WTC11 (cell line): ENCODE data around the gene LENEP. TPM values are rescaled to one million over a fixed set of nuclear protein-coding genes. Genes with fewer than 3 reads are reported as not detected.

Experiments used
- ATAC-seq: fragments of 200-7000 bp; cut with Tn5 transposase; 2 replicates; pipeline ENCODE4 v1.10.0; 2021; ENCODE audit warnings: mild to moderate bottlenecking, moderate library complexity
- CTCF ChIA-PET: fragments of 300-600 bp; sonication (Branson Sonifier 250); formaldehyde crosslinking; loops from one replicate; lab custom pipeline; 2021; ENCODE audit warnings: antibody characterized with exemption; lab: Charles Lee
- POLR2A ChIA-PET: fragments of 350-600 bp; sonication (Branson Sonifier 250); formaldehyde crosslinking; loops from one replicate; lab custom pipeline; 2021; ENCODE audit warnings: antibody characterized with exemption; lab: Charles Lee
- DNase-seq: peaks from one replicate; pipeline ENCODE4 v3.0.0; 2021; ENCODE audit warnings: low spot score
- H3K27ac Mint-ChIP-seq: 2 replicates; pipeline ENCODE4 v1.8.0; 2021; ENCODE audit warnings: mixed read lengths
- H3K27me3 Mint-ChIP-seq: 2 replicates; pipeline ENCODE4 v1.8.0; 2021; ENCODE audit warnings: low read depth, mild to moderate bottlenecking, moderate library complexity, mixed read lengths
- H3K36me3 Mint-ChIP-seq: 2 replicates; pipeline ENCODE4 v1.8.0; 2021; ENCODE audit warnings: mixed read lengths
- H3K4me1 Mint-ChIP-seq: 2 replicates; pipeline ENCODE4 v1.8.0; 2022; ENCODE audit warnings: mixed read lengths
- H3K4me3 Mint-ChIP-seq: 2 replicates; pipeline ENCODE4 v1.8.0; 2021; ENCODE audit warnings: mild to moderate bottlenecking, moderate library complexity, mixed read lengths
- H3K9me3 Mint-ChIP-seq: 2 replicates; pipeline ENCODE4 v1.8.0; 2021; ENCODE audit warnings: mixed read lengths
- CBFB ChIP-seq: sonication (generic); formaldehyde crosslinking; IDR thresholded peaks from 2 replicates; pipeline ENCODE4 v1.8.1; 2022; ENCODE audit warnings: mild to moderate bottlenecking, low read depth, missing genetic modification reagents
- ESRRA ChIP-seq: sonication (generic); formaldehyde crosslinking; IDR thresholded peaks from 2 replicates; pipeline ENCODE4 v1.8.1; 2022; ENCODE audit warnings: mild to moderate bottlenecking, missing genetic modification reagents, borderline replicate concordance
- ETV6 ChIP-seq: sonication (generic); formaldehyde crosslinking; IDR thresholded peaks from 2 replicates; pipeline ENCODE4 v1.8.1; 2022; ENCODE audit warnings: mild to moderate bottlenecking, missing genetic modification reagents
- FOXJ3 ChIP-seq: sonication (generic); formaldehyde crosslinking; IDR thresholded peaks from 2 replicates; pipeline ENCODE4 v1.9.0; 2021; ENCODE audit warnings: missing genetic modification reagents, mild to moderate bottlenecking, borderline replicate concordance
- FOXP4 ChIP-seq: sonication (generic); formaldehyde crosslinking; IDR thresholded peaks from 2 replicates; pipeline ENCODE4 v1.8.0; 2022; ENCODE audit warnings: mild to moderate bottlenecking, missing genetic modification reagents
- GTF2I ChIP-seq: fragments of 250-450 bp; sonication (Bioruptor Pico); conservative IDR thresholded peaks from 2 replicates; pipeline ENCODE4 v1.4.0; 2021; ENCODE audit warnings: mild to moderate bottlenecking
- JAZF1 ChIP-seq: fragments of 250-450 bp; sonication (Bioruptor Pico); IDR thresholded peaks from 2 replicates; pipeline ENCODE4 v1.9.0; 2021; ENCODE audit warnings: moderate library complexity, mild to moderate bottlenecking, inconsistent platforms
- MLX ChIP-seq: sonication (generic); formaldehyde crosslinking; IDR thresholded peaks from 2 replicates; pipeline ENCODE4 v1.8.1; 2023; ENCODE audit warnings: mild to moderate bottlenecking, missing genetic modification reagents, moderate library complexity
- MYBL2 ChIP-seq: sonication (generic); formaldehyde crosslinking; IDR thresholded peaks from 2 replicates; pipeline ENCODE4 v1.8.1; 2023; ENCODE audit warnings: mild to moderate bottlenecking, moderate library complexity, missing genetic modification reagents
- NR2C2 ChIP-seq: sonication (generic); formaldehyde crosslinking; IDR thresholded peaks from 2 replicates; pipeline ENCODE4 v1.8.0; 2022; ENCODE audit warnings: mild to moderate bottlenecking, missing genetic modification reagents
- OVOL2 ChIP-seq: fragments of 250-450 bp; sonication (Bioruptor Pico); IDR thresholded peaks from 2 replicates; pipeline ENCODE4 v1.9.0; 2021; ENCODE audit warnings: mild to moderate bottlenecking, borderline replicate concordance
- PREB ChIP-seq: sonication (generic); formaldehyde crosslinking; IDR thresholded peaks from 2 replicates; pipeline ENCODE4 v1.8.1; 2022; ENCODE audit warnings: mild to moderate bottlenecking, missing genetic modification reagents, moderate library complexity, borderline replicate concordance
- PRRX2 ChIP-seq: fragments of 250-450 bp; sonication (Bioruptor Pico); IDR thresholded peaks from 2 replicates; pipeline ENCODE4 v1.8.0; 2021; ENCODE audit warnings: mild to moderate bottlenecking
- TCF7 ChIP-seq: sonication (generic); formaldehyde crosslinking; IDR thresholded peaks from 2 replicates; pipeline ENCODE4 v1.8.0; 2022; ENCODE audit warnings: mild to moderate bottlenecking, low read depth, missing genetic modification reagents, moderate library complexity
- USF1 ChIP-seq: sonication (generic); formaldehyde crosslinking; IDR thresholded peaks from 2 replicates; pipeline ENCODE4 v1.8.0; 2022; ENCODE audit warnings: mild to moderate bottlenecking, missing genetic modification reagents
- ZBTB43 ChIP-seq: sonication (generic); formaldehyde crosslinking; IDR thresholded peaks from 2 replicates; pipeline ENCODE4 v1.8.1; 2023; ENCODE audit warnings: mild to moderate bottlenecking, missing genetic modification reagents
- ZMAT4 ChIP-seq: fragments of 250-450 bp; sonication (Bioruptor Pico); IDR thresholded peaks from 2 replicates; pipeline ENCODE4 v1.9.0; 2021; ENCODE audit warnings: mild to moderate bottlenecking
- ZNF121 ChIP-seq: sonication (generic); formaldehyde crosslinking; IDR thresholded peaks from 2 replicates; pipeline ENCODE4 v1.8.0; 2023; ENCODE audit warnings: missing genetic modification reagents
- ZNF281 ChIP-seq: sonication (generic); formaldehyde crosslinking; IDR thresholded peaks from 2 replicates; pipeline ENCODE4 v1.8.0; 2023; ENCODE audit warnings: mild to moderate bottlenecking, missing genetic modification reagents
- ZNF396 ChIP-seq: fragments of 250-450 bp; sonication (Bioruptor Pico); IDR thresholded peaks from 2 replicates; pipeline ENCODE4 v1.8.0; 2021; ENCODE audit warnings: mild to moderate bottlenecking, moderate library complexity, borderline replicate concordance
- ZNF671 ChIP-seq: fragments of 250-450 bp; sonication (Bioruptor Pico); IDR thresholded peaks from 2 replicates; pipeline ENCODE4 v1.8.0; 2021; ENCODE audit warnings: mild to moderate bottlenecking
- total RNA-seq: library from RNA; stranded (reverse); gene quantifications from 3 replicates; pipeline ENCODE4 v1.2.3, GENCODE V29; 2021

LENEP gene
- total RNA-seq, 1 experiment from 2014 or later: 1.2 TPM

- ATAC-seq (no peak), DNase-seq (no peak)
- Mint-ChIP-seq H3K4me1 (peaks cover 14% of the 10 kb centered on the region), H3K36me3 (no peaks in the 10 kb centered on the region), H3K4me3 (no peak overlapping the region), H3K9me3 (no peaks in the 10 kb centered on the region), H3K27ac (no peak overlapping the region), H3K27me3 (no peaks in the 10 kb centered on the region)
- TF ChIP-seq ZNF281 (no peak), FOXP4 (no peak), ZNF671 (CRISPR knock-in tag) (no peak), ESRRA (no peak), MLX (no peak), MYBL2 (no peak), GTF2I (CRISPR knock-in tag) (no peak), ZMAT4 (CRISPR knock-in tag) (no peak), USF1 (CRISPR knock-in tag) (no peak)
- CTCF ChIA-PET: interaction anchor here (1.2 kb wide), 1 partner anchor 46 kb away, joined by 3 read pairs; the partner anchor contains the start of gene LENEP
- POLR2A ChIA-PET: no interaction called here
Measured at GRCh38 chr1:154948079-154948478, 45.3 kb upstream of the LENEP start.

GRCh38 chr1:154951901-154952657, 41.3 kb upstream of the LENEP start:
- ChIA-PET CTCF (interaction anchor here (0.7 to 2.3 kb wide), 3 partner anchors 41 to 93 kb away, joined by 3 to 7 read pairs (median 4); partner anchors contain the start of gene LENEP), POLR2A (interaction anchor here (0.6 to 1.4 kb wide), 2 partner anchors 19 to 143 kb away, joined by 3 to 5 read pairs; partner anchors contain the start of gene SHC1)
- TF ChIP-seq FOXJ3 (CRISPR knock-in tag): no peak
- TF ChIP-seq ZNF396: no peak
- no peak for TF ChIP-seq ZNF121 (CRISPR knock-in tag)
- TF ChIP-seq NR2C2 (CRISPR knock-in tag): no peak
- TF ChIP-seq PREB: no peak
- no peak for TF ChIP-seq PRRX2 (CRISPR knock-in tag)
- TF ChIP-seq CBFB (CRISPR knock-in tag): no peak
- TF ChIP-seq ETV6 (CRISPR knock-in tag): no peak
- no peak for TF ChIP-seq JAZF1 (CRISPR knock-in tag)
- TF ChIP-seq TCF7 (CRISPR knock-in tag): no peak
- TF ChIP-seq OVOL2 (CRISPR knock-in tag): no peak
- no peak for TF ChIP-seq ZMAT4 (CRISPR knock-in tag)
- TF ChIP-seq ZBTB43 (CRISPR knock-in tag): no peak
- peaks cover 41% of the 10 kb centered on the region for H3K4me1 Mint-ChIP-seq
- H3K9me3 Mint-ChIP-seq: no peaks in the 10 kb centered on the region
- ATAC-seq (no peak), DNase-seq (no peak)
- H3K4me3 Mint-ChIP-seq: no peak overlapping the region
- H3K27ac Mint-ChIP-seq: no peak overlapping the region
- no peaks in the 10 kb centered on the region for H3K36me3 Mint-ChIP-seq
- H3K27me3 Mint-ChIP-seq: no peaks in the 10 kb centered on the region
